GM23248 (cell line): Measurements from ENCODE around the gene CAV2. TPM values are rescaled to one million over a fixed set of nuclear protein-coding genes. Genes with fewer than 3 reads are reported as not detected.

ENCODE experiments used
- DNase-seq: peaks from one replicate; pipeline ENCODE4 v3.0.0-alpha.2; 2015
- H2AFZ ChIP-seq: fragments of 200-600 bp; sonication (generic); 2 replicates; pipeline ENCODE4 v1.6.1; 2016; ENCODE audit warnings: antibody characterized with exemption
- H3F3A ChIP-seq: fragments of 200-600 bp; sonication (generic); 2 replicates; pipeline ENCODE4 v1.6.1; 2016; ENCODE audit warnings: mild to moderate bottlenecking, antibody characterized with exemption, mixed run types; ENCODE audit not compliant: insufficient read depth
- H3K27ac ChIP-seq: fragments of 200-600 bp; sonication (generic); 2 replicates; pipeline ENCODE4 v1.5.1; 2016; ENCODE audit warnings: mild to moderate bottlenecking
- H3K27me3 ChIP-seq: fragments of 200-600 bp; sonication (generic); replicated peaks from 2 replicates; pipeline ENCODE4 v1.6.1; 2016; ENCODE audit warnings: mild to moderate bottlenecking; ENCODE audit not compliant: insufficient read depth
- H3K36me3 ChIP-seq: fragments of 200-600 bp; sonication (generic); 2 replicates; pipeline ENCODE4 v1.6.1; 2016; ENCODE audit warnings: low read depth, mild to moderate bottlenecking
- H3K4me1 ChIP-seq: fragments of 200-600 bp; sonication (generic); 2 replicates; pipeline ENCODE4 v1.6.1; 2016; ENCODE audit warnings: mild to moderate bottlenecking; ENCODE audit not compliant: insufficient read depth
- H3K4me2 ChIP-seq: fragments of 200-600 bp; sonication (generic); one replicate; pipeline ENCODE4 v1.6.1; 2016; ENCODE audit warnings: mild to moderate bottlenecking; ENCODE audit not compliant: unreplicated experiment
- H3K4me3 ChIP-seq: fragments of 200-600 bp; sonication (generic); 2 replicates; pipeline ENCODE4 v1.5.1; 2016; ENCODE audit warnings: mild to moderate bottlenecking
- H3K79me2 ChIP-seq: fragments of 200-600 bp; sonication (generic); 2 replicates; pipeline ENCODE4 v1.6.1; 2016; ENCODE audit warnings: mild to moderate bottlenecking; ENCODE audit not compliant: insufficient read depth
- H3K9ac ChIP-seq: fragments of 200-600 bp; sonication (generic); 2 replicates; pipeline ENCODE4 v1.6.1; 2016; ENCODE audit warnings: mild to moderate bottlenecking
- H3K9me2 ChIP-seq: fragments of 200-600 bp; sonication (generic); 2 replicates; pipeline ENCODE4 v1.6.1; 2016; ENCODE audit warnings: mixed run types, mild to moderate bottlenecking, moderate library complexity; ENCODE audit not compliant: insufficient read depth
- H3K9me3 ChIP-seq: fragments of 200-600 bp; sonication (generic); one replicate; pipeline ENCODE4 v1.6.1; 2017; ENCODE audit warnings: low read depth
- H4K20me1 ChIP-seq: fragments of 200-600 bp; sonication (generic); 2 replicates; pipeline ENCODE4 v1.6.0; 2016; ENCODE audit not compliant: insufficient read depth
- EZH2 ChIP-seq: fragments of 200-600 bp; sonication (generic); IDR thresholded peaks from 2 replicates; pipeline ENCODE4 v1.6.1; 2018; ENCODE audit warnings: antibody characterized with exemption, mild to moderate bottlenecking; ENCODE audit not compliant: insufficient read depth, poor library complexity, severe bottlenecking
- EZH2phosphoT487 ChIP-seq: fragments of 200-600 bp; sonication (generic); IDR thresholded peaks from 2 replicates; pipeline ENCODE4 v1.6.1; 2018; ENCODE audit warnings: antibody characterized with exemption, moderate library complexity, mild to moderate bottlenecking, low read depth; ENCODE audit not compliant: insufficient read depth
- WGBS, 2 experiments: methylation state at CpG; one replicate each; pipeline ENCODE4 v1.1.6; 2015 to 2017; ENCODE audit warnings: low lambda C conversion rate in 2 of 2, low coverage in 1 of 2; ENCODE audit errors: missing lambda C conversion rate in 2 of 2; 5-methylcytosine and 5-hydroxymethylcytosine counted together
- in situ Hi-C: fragments of 300-500 bp; cut with MboI; formaldehyde crosslinking; loops from 2 replicates; pipeline ENCODE4 v1.15.0; 2020
- polyA plus RNA-seq: library from polyadenylated mRNA; unstranded; fragments of >200 nt; fragmentation: Nextera tagmentation; extraction: Ambion mirVana; gene quantifications from 2 replicates; pipeline ENCODE4 v1.2.1, GENCODE V29; 2016
- total RNA-seq: library from RNA; depleted of rRNA; stranded (reverse); fragments of >200 nt; shearing (Covaris generic); gene quantifications from 2 replicates; pipeline ENCODE4 v1.2.3, GENCODE V29; 2014

Gene CAV2
- total and polyA plus RNA-seq, 2 experiments from 2014 or later = 283 to 344 TPM

- H3K9ac ChIP-seq = no peak overlapping the region
- H3K4me3 ChIP-seq = no peak overlapping the region
- H3K79me2 ChIP-seq = no peaks in the 10 kb centered on the region
- no peaks in the 10 kb centered on the region; the same call in 1 of the 2 replicates for H3K9me2 ChIP-seq
- in situ Hi-C loops = no loop called here
- no peak overlapping the region for H2AFZ ChIP-seq
- no peaks in the 10 kb centered on the region for H4K20me1 ChIP-seq
- TF ChIP-seq EZH2 = no peak
- TF ChIP-seq EZH2phosphoT487 = no peak
- H3K27me3 ChIP-seq = no peaks in the 10 kb centered on the region
- H3K9me3 ChIP-seq = no peaks in the 10 kb centered on the region
- H3K4me2 ChIP-seq = no peak overlapping the region
- WGBS, 2 experiments = 96% methylated on average over 2 of the region's 2 CpGs
- no peaks in the 10 kb centered on the region for H3K36me3 ChIP-seq
- H3F3A ChIP-seq = peaks cover 27% of the 10 kb centered on the region
- peak overlapping the region; percentile 88 for H3K27ac ChIP-seq
- no peak for DNase-seq
- peaks cover 29% of the 10 kb centered on the region for H3K4me1 ChIP-seq
Measured at GRCh38 chr7:116465125-116465524, 34.4 kb upstream of the CAV2 start.

GRCh38 chr7:116468534-116468933, 31.0 kb upstream of the CAV2 start:
- Histone ChIP-seq H3K4me1 (peaks cover 29% of the 10 kb centered on the region), H2AFZ (no peak overlapping the region), H3K9me2 (no peaks in the 10 kb centered on the region; the same call in 1 of the 2 replicates), H3K9ac (no peak overlapping the region), H3K27me3 (no peaks in the 10 kb centered on the region), H4K20me1 (no peaks in the 10 kb centered on the region), H3K4me3 (no peak overlapping the region), H3F3A (peaks cover 27% of the 10 kb centered on the region), H3K9me3 (no peaks in the 10 kb centered on the region), H3K4me2 (no peak overlapping the region), H3K27ac (no peak overlapping the region), H3K79me2 (no peaks in the 10 kb centered on the region), H3K36me3 (no peaks in the 10 kb centered on the region)
- TF ChIP-seq EZH2phosphoT487 (no peak), EZH2 (no peak)
- no peak for DNase-seq
- in situ Hi-C loops = no loop called here
- WGBS, 2 experiments = 96 to 97% methylated on average over 2 of the region's 2 CpGs

- no peaks in the 10 kb centered on the region for H3K9me2 ChIP-seq
- 0 out of 2 replicates have a peak, but pooled peaks cover 12% of the 10 kb centered on the region for H3F3A ChIP-seq
- no peak overlapping the region for H2AFZ ChIP-seq
- no peak overlapping the region for H3K4me2 ChIP-seq
- no peak for DNase-seq
- TF ChIP-seq EZH2phosphoT487 (no peak), EZH2 (no peak)
- no peaks in the 10 kb centered on the region for H3K27me3 ChIP-seq
- in situ Hi-C loops = no loop called here
- H3K36me3 ChIP-seq = no peaks in the 10 kb centered on the region
- H3K4me1 ChIP-seq = peaks cover 12% of the 10 kb centered on the region
- no peak overlapping the region for H3K9ac ChIP-seq
- H4K20me1 ChIP-seq = no peaks in the 10 kb centered on the region
- 46 to 62% methylated on average over 1 of the region's 1 CpG for WGBS, 2 experiments
- no peaks in the 10 kb centered on the region for H3K9me3 ChIP-seq
- H3K79me2 ChIP-seq = no peaks in the 10 kb centered on the region
- H3K4me3 ChIP-seq = no peak overlapping the region
- no peak overlapping the region for H3K27ac ChIP-seq
Measured at GRCh38 chr7:116477625-116478024, 21.9 kb upstream of the CAV2 start.

GRCh38 chr7:116478834-116479233, 20.7 kb upstream of the CAV2 start:
- H3K4me3 ChIP-seq = no peak overlapping the region
- H3K4me1 ChIP-seq = peaks cover 16% of the 10 kb centered on the region
- no peaks in the 10 kb centered on the region for H3K36me3 ChIP-seq
- no peak overlapping the region for H3K4me2 ChIP-seq
- no peaks in the 10 kb centered on the region for H3K9me2 ChIP-seq
- H3K27me3 ChIP-seq = no peaks in the 10 kb centered on the region
- TF ChIP-seq EZH2 = no peak
- TF ChIP-seq EZH2phosphoT487 = no peak
- H3K9me3 ChIP-seq = no peaks in the 10 kb centered on the region
- in situ Hi-C loops = no loop called here
- H2AFZ ChIP-seq = no peak overlapping the region
- 36% methylated on average over 2 of the region's 2 CpGs for WGBS, 2 experiments
- no peak overlapping the region for H3K9ac ChIP-seq
- no peaks in the 10 kb centered on the region for H3K79me2 ChIP-seq
- 0 out of 2 replicates have a peak, but pooled peaks cover 12% of the 10 kb centered on the region for H3F3A ChIP-seq
- no peak for DNase-seq
- H3K27ac ChIP-seq = no peak overlapping the region
- H4K20me1 ChIP-seq = no peaks in the 10 kb centered on the region
